Measurements from ENCODE around the gene GRID1.

Gene GRID1

DNA sequence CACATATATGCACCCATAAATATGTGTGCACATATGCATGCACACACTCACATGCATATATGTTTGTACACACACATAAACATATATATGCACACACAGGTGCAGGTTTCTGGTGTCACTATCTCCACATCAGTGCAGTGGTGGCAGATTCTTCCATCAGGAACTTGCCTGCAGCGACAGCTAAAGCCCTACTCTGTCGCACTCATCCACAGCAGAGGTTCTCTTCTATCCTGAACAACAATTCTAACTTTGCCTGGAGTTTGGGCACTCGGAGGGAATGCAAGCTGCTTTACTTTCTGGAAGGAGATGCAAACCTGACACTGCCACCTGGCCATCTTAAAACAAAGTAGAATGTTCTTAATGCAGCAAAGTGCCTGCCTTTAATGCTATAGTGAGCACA, 745.8 kb downstream of the GRID1 start:
- DNase-seq = no peak

DNA sequence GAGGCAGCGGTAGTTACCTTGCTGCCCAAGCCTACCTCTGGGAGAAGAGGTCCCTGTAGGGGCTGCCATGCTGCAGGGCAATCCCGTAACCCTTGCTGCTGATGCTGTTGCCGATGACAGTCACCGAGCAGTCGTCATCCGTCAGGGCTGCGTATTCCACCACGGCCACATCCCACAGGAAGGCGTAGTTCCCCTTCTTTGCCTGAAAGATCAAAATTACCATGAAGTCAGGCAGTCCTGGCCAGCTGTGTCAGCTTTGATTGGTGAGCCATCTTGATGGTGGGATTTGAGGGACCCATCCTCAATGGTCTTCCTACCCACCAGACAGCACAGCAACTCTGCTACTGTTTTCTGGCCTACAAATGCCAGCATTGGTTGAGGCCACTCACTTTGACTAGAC, 746.8 kb downstream of the GRID1 start:
- DNase-seq = no peak

GRCh38 chr10:85618841-85619240, 747.8 kb downstream of the GRID1 start:
- DNase-seq = no peak

DNA sequence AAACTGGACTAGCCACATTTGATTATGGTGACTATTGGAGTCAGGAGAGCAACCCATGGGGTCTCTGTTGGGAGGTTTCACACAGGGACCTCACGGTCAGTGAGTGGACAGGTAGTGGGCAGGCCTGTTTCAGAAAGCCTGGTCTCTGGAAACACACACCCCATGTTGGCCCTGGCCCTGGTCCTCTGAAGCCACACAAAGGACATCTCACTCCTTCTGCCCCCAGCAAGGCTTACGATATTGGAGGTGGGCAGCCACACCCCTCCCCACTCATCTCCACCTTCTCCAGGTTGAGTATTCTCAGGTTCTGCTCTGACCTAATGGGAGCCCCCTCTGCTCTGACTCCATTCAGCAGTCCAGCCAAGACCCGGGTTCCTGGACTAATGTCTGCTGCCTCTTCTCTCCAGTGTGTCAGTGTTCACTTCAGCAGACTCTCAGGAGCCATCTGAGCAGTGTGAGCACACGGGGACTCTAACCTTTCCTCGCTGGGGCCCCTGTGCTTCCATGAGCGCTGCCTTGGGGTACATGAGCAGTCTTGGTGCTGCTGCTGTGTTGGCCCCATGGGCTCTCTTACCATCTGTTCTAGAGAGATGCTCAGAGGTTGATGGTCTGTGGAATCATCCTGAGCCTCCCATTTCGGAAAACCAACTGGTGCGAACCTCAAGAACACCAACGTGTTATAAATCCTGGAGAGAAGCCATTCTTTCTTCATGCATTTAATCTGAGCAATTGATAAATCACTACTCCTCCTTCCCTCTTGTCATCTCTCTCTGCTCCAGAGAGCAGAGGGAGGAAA, 748.6 kb downstream of the GRID1 start:
- DNase-seq = no peak

DNA sequence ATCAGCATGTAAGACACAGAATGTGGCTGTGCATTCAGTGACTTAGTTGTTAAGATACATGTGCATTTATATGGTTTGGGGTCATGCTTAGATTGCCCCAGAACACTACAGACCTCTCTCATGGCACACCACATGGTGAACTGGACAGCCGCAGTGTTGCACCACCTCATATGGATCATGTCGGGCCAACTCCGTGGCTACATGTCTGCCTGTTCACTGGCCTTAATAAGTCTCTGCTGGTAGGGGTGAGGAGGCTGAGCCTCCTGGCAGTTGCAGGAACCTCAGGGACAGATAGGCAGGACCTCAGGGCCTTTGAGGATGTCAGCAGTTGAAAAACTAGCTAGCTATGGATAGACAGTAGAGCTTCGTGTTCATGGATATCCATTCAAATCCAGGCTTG, 751.0 kb downstream of the GRID1 start:
- no peak for DNase-seq

- DNase-seq = no peak
Measured at GRCh38 chr10:85614981-85615380, 751.6 kb downstream of the GRID1 start.

DNA sequence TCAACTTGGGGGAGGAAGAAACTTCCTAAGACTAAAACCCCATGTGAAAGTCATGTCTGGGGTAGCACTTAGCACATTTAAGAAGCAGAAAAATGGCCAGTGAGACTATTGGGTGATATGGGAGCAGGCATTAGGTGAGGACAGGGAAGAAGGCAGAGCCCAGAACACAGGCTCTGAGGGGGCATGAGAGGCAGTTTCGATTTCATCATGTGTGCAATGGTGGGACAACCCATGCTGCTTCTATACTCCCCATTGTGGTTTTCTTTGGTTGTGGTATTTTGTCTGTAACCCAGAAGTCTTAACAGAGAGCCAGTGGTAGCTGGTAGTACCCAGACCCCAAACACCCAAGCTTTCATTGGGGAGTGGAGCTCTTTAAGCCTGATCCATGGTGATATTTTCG, 752.0 kb downstream of the GRID1 start:
- no peak for DNase-seq

- DNase-seq = no peak
Measured at GRCh38 chr10:85613391-85613790, 753.2 kb downstream of the GRID1 start.

- no peak for DNase-seq
Measured at GRCh38 chr10:85612833-85613232, 753.8 kb downstream of the GRID1 start.

DNA sequence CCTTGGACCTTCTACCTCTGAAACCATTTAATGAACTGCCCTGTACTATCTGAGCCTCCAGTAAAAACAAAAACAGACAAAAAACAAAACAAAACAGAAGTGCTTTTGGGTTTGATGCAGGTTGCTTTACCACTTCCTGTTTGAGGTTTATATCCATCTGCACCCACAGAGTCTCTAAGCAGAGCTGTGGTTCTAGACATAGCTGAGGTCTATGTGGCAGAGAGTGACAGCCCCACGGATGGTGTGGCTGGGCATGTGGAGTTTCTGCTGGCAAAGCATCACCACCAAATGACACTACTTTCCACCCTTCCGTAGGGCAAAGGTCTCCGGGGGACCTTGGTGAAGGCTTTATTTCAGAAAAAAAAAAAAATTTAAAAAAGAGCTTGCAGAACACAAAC, 754.2 kb downstream of the GRID1 start:
- no peak for DNase-seq

GRCh38 chr10:85611746-85612377, 754.7 kb downstream of the GRID1 start:
- no peak for DNase-seq

DNA sequence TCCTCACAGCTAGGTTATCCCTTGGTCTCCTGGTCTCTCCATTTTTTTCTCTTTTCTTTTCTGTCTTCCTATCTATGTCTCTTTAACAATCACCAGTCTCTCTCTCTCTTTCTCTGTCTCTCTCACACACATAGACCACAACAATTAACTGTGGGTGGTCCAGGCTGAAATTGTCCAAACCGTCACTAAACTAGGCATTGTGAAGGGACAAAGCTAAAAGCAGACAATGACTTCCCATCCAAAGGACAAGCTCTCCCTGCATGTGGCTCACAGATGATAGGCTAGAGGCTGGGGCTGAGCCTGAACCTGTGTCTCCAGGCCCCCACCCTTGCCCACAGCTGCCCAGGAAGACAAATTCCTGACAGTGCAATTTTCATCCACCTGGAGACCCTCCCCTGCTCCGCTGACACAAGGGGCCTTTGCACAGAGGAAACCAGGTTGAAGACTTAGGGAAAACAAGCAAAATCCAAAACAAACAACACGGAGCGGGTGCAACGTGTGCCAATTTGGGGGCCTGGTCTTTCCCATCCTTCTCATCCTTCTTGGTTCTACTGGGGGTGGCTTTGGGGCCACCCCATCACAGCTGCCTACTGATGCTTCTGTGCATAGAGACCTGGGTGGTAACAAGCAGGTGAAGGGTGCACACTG, 755.4 kb downstream of the GRID1 start:
- DNase-seq = no peak

GRCh38 chr10:85610381-85611092, 756.1 kb downstream of the GRID1 start:
- no peak for DNase-seq

DNA sequence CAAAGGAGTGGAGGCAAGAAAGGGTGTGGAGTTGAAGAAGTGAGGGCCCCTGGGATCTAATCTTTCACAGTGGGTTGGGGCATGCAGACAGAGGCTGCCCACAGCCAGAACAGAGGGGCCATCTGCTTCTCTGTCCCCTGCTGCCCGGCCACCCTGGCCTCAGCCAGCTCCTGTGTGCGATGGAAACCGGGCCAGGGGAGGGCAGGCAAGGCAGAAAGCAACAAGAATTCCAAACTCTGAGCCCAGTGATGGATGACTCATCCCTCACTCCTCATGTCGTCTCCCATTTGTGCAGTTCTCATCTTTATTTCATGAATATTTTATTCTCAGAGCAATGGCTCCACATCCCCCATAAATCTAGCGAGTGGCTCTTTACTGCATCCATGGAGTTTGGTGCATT, 757.1 kb downstream of the GRID1 start:
- DNase-seq = no peak

DNA sequence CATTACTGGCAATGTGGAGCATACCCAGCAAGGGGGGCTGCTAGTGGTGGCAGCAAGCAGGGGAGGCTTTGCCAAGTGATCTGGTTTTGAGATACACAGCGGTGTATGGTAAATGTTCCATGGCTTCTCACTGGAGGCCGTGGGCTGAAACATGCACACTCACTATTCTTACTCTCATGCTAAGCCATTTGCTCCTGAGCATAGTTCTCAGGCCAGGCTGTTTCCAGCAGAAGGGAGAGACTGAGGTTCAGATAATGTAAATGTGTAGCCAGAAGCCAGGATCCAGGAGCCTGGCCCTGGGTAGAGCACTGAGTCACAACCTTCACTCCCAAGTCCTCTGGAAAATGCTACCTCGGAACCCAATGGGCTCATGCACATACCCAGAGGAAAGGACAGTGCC, 757.9 kb downstream of the GRID1 start:
- DNase-seq = no peak

GRCh38 chr10:85607043-85607695, 759.4 kb downstream of the GRID1 start:
- no peak for DNase-seq

- DNase-seq = no peak
Measured at GRCh38 chr10:85606401-85606800, 760.2 kb downstream of the GRID1 start.

GRCh38 chr10:85604884-85605283, 761.7 kb downstream of the GRID1 start:
- DNase-seq = no peak

GRCh38 chr10:85604136-85604725, 762.4 kb downstream of the GRID1 start:
- DNase-seq = no peak

DNA sequence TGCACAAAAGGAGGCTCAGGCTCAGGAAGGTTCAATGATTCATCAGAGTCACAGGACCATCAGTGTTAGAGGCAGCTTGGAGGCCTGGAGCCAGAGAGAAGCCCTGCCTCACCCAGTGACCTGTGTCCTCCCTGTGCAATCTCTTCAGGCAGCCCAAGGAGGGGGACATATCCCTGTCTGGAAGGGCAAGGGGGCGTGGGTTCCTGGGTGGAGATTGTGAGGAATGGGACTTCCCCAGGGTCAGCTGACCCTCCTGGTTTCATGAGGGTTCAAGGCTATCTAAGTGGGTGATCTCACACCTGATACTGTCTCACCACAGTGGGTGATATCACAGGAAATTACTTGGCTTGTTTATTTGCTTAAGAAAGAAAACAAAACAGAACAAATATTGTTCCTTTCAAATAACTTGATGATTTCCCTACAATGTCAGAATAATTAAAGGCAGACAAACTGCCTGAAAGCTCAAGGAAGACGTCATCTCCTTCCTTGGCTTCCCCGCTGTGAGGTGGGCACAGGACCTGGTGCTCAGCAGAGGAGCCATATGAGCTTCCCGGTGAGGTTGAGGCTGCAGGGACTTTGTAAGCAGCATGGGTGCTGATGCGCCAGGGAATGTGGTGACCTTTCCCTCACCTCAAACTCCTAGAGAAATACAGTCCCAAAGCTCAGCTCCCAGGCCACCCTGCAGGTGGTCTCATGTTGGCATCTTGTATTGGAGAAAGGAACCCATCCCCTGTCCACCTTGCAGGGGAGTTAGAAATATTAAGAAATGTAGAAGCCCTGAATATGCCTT, 763.2 kb downstream of the GRID1 start:
- DNase-seq = no peak

- DNase-seq = no peak
Measured at GRCh38 chr10:85602713-85603112, 763.9 kb downstream of the GRID1 start.

DNA sequence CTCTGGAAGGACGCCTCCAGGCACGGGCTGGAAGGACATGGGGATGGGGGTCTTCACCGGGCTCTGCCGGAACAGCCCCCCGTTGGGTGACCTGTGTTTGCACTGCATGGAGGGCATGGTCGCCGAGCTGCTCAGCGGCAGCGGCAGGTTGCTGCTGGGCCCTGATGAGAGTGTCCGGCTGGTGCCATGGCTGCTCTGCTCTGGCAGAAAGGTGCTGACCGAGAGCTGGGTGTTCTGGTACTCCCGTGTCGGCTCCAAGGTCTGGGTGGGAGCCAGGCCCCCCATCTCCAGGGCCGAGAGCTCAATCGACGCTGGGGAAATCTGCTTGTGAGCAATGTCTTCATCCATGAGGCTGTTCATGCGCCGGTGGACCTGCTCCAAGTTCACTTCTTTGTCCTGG, 764.3 kb downstream of the GRID1 start:
- no peak for DNase-seq
